Astrocyte of the cerebellum (primary cell): ENCODE measurements around the gene BIRC7.

Source experiments
- DNase-seq: peaks from one replicate; pipeline ENCODE4 v3.0.0-alpha.2; 2011; ENCODE audit warnings: low read depth
- H3K4me3 ChIP-seq: 2 replicates; pipeline ENCODE4 v1.5.1; 2011; ENCODE audit warnings: mild to moderate bottlenecking, low read depth, low read length, moderate library complexity
- CTCF ChIP-seq: IDR thresholded peaks from 2 replicates; pipeline ENCODE4 v1.5.1; 2012; ENCODE audit warnings: low read length, low read depth, moderate library complexity, mild to moderate bottlenecking; ENCODE audit errors: missing control alignments
- in situ Hi-C: cut with HindIII; loops from 2 replicates; pipeline ENCODE4 v1.10.0; 2017; ENCODE audit warnings: low sequenced_read_pairs

The BIRC7 gene

GRCh38 chr20:63228806-63229205 lies 6.9 kb upstream of the BIRC7 start:
- DNase-seq, result no peak
- no peak overlapping the region for H3K4me3 ChIP-seq
- TF ChIP-seq CTCF, result no peak
- in situ Hi-C loops, result no loop called here

GRCh38 chr20:63230800-63231268 lies 4.9 kb upstream of the BIRC7 start:
- no peak overlapping the region for H3K4me3 ChIP-seq
- DNase-seq, result peak; percentile 31
- TF ChIP-seq CTCF, result peak; percentile 80
- in situ Hi-C loops, result no loop called here

GRCh38 chr20:63232235-63233060 lies 3.3 kb upstream of the BIRC7 start:
- TF ChIP-seq CTCF, result no peak
- peak; percentile 60 for DNase-seq
- no peak overlapping the region for H3K4me3 ChIP-seq
- in situ Hi-C loops, result no loop called here

GRCh38 chr20:63233061-63233344 lies 2.7 kb upstream of the BIRC7 start:
- no peak for DNase-seq
- in situ Hi-C loops, result no loop called here
- no peak overlapping the region for H3K4me3 ChIP-seq
- no peak for TF ChIP-seq CTCF

GRCh38 chr20:63233924-63234323 lies 1.8 kb upstream of the BIRC7 start:
- in situ Hi-C loops, result no loop called here
- no peak overlapping the region for H3K4me3 ChIP-seq
- DNase-seq, result no peak
- TF ChIP-seq CTCF, result no peak

- peak; percentile 61 for TF ChIP-seq CTCF
- no peak overlapping the region for H3K4me3 ChIP-seq
- in situ Hi-C loops, result no loop called here
- DNase-seq, result no peak
These were observed 859 bp upstream of the BIRC7 start for GRCh38 chr20:63234693-63235398.
